HEK293T (cell line): Measurements from ENCODE around the gene NPDC1.

Source experiments
- FOXA1 ChIP-seq: fragments of 450-650 bp; IDR thresholded peaks from 2 replicates; pipeline ENCODE4 v1.6.1; 2016; ENCODE audit warnings: mild to moderate bottlenecking
- FOXK2 ChIP-seq: fragments of 450-650 bp; IDR thresholded peaks from 2 replicates; pipeline ENCODE4 v1.6.1; 2016; ENCODE audit warnings: mild to moderate bottlenecking
- HDGF ChIP-seq: fragments of 450-650 bp; IDR thresholded peaks from 2 replicates; pipeline ENCODE4 v1.6.1; 2017; ENCODE audit warnings: antibody characterized with exemption, borderline replicate concordance
- SP1 ChIP-seq: fragments of 450-650 bp; IDR thresholded peaks from 2 replicates; pipeline ENCODE4 v1.6.1; 2017
- SUZ12 ChIP-seq: fragments of 450-650 bp; IDR thresholded peaks from 2 replicates; pipeline ENCODE4 v1.6.1; 2016; ENCODE audit warnings: mild to moderate bottlenecking

- no peak for TF ChIP-seq HDGF
- TF ChIP-seq FOXK2, result no peak
- no peak for TF ChIP-seq FOXA1
- no peak for TF ChIP-seq SUZ12
- TF ChIP-seq SP1, result no peak
These were observed 48.6 kb downstream of the NPDC1 start for GRCh38 chr9:136997371-136997770.
